Left ventricle myocardium inferior (tissue), 1 donor: ENCODE results near the gene VEGFA. TPM values are rescaled to one million over a fixed set of nuclear protein-coding genes. Genes with fewer than 3 reads are reported as not detected.

Source experiments
- DNase-seq: peaks from one replicate; pipeline ENCODE4 v3.0.0-alpha.2; 2020
- H3K27ac ChIP-seq: fragments of 200-600 bp; replicated peaks from 2 replicates; pipeline ENCODE4 v1.8.0; 2021
- H3K27me3 ChIP-seq: fragments of 200-600 bp; 2 replicates; pipeline ENCODE4 v1.8.0; 2021; ENCODE audit warnings: low read depth
- H3K36me3 ChIP-seq: fragments of 200-600 bp; 2 replicates; pipeline ENCODE4 v1.8.0; 2021
- H3K4me1 ChIP-seq: fragments of 200-600 bp; 2 replicates; pipeline ENCODE4 v1.8.0; 2021
- H3K4me3 ChIP-seq: fragments of 200-600 bp; 2 replicates; pipeline ENCODE4 v1.8.0; 2021; ENCODE audit warnings: mild to moderate bottlenecking, moderate library complexity
- H3K9me3 ChIP-seq: fragments of 200-600 bp; replicated peaks from 2 replicates; pipeline ENCODE4 v1.8.0; 2021
- intact Hi-C: fragments of 100-400 bp; cut with micrococcal nuclease; formaldehyde crosslinking; loops from one replicate; pipeline ENCODE4 v1.11.0; 2022
- total RNA-seq: library from RNA; stranded (reverse); fragmentation: NEBNext Ultra II Directional; extraction: Animal tissue kit (Norgen Biotek cat#: 25700); gene quantifications from one replicate; pipeline ENCODE4 v1.2.1, GENCODE V29; 2021
- TF ChIP-seq, protein P1 (sequence below): fragments of 200-600 bp; IDR thresholded peaks from 2 replicates; pipeline ENCODE4 v1.8.0; 2021; ENCODE audit warnings: antibody characterized with exemption, mild to moderate bottlenecking, borderline replicate concordance
- donor health status: DM: no; HTN: yes; CAD: no; lungs with severe emphysema.

VEGFA gene
- total RNA-seq, 1 donor from 2014 or later: 359 TPM

GRCh38 chr6:43779852-43780236, 9.8 kb downstream of the VEGFA start:
- TF ChIP-seq, protein P1, sequence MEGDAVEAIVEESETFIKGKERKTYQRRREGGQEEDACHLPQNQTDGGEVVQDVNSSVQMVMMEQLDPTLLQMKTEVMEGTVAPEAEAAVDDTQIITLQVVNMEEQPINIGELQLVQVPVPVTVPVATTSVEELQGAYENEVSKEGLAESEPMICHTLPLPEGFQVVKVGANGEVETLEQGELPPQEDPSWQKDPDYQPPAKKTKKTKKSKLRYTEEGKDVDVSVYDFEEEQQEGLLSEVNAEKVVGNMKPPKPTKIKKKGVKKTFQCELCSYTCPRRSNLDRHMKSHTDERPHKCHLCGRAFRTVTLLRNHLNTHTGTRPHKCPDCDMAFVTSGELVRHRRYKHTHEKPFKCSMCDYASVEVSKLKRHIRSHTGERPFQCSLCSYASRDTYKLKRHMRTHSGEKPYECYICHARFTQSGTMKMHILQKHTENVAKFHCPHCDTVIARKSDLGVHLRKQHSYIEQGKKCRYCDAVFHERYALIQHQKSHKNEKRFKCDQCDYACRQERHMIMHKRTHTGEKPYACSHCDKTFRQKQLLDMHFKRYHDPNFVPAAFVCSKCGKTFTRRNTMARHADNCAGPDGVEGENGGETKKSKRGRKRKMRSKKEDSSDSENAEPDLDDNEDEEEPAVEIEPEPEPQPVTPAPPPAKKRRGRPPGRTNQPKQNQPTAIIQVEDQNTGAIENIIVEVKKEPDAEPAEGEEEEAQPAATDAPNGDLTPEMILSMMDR: no peak
- H3K27me3 ChIP-seq: no peaks in the 10 kb centered on the region
- H3K27ac ChIP-seq: peak overlapping the region; percentile 98
- peaks cover 100% of the 10 kb centered on the region for H3K36me3 ChIP-seq
- intact Hi-C loops: no loop called here
- no peaks in the 10 kb centered on the region for H3K9me3 ChIP-seq
- no peak overlapping the region for H3K4me3 ChIP-seq
- peaks cover 97% of the 10 kb centered on the region for H3K4me1 ChIP-seq
- DNase-seq: no peak

GRCh38 chr6:43780293-43780692, 10.3 kb downstream of the VEGFA start:
- Histone ChIP-seq H3K4me3 (no peak overlapping the region), H3K27ac (peak overlapping the region; percentile 98), H3K4me1 (peaks cover 97% of the 10 kb centered on the region), H3K36me3 (peaks cover 100% of the 10 kb centered on the region), H3K27me3 (no peaks in the 10 kb centered on the region), H3K9me3 (no peaks in the 10 kb centered on the region)
- no peak for DNase-seq
- TF ChIP-seq, protein P1: no peak
- intact Hi-C loops: no loop called here

- Histone ChIP-seq H3K9me3 (no peaks in the 10 kb centered on the region), H3K27ac (peak overlapping the region; percentile 98), H3K27me3 (no peaks in the 10 kb centered on the region), H3K4me1 (peaks cover 91% of the 10 kb centered on the region), H3K36me3 (peaks cover 99% of the 10 kb centered on the region), H3K4me3 (no peak overlapping the region)
- no peak for DNase-seq
- TF ChIP-seq, protein P1: no peak
- intact Hi-C loops: no loop called here
Observed at GRCh38 chr6:43780941-43781928, 11.2 kb downstream of the VEGFA start.

DNA sequence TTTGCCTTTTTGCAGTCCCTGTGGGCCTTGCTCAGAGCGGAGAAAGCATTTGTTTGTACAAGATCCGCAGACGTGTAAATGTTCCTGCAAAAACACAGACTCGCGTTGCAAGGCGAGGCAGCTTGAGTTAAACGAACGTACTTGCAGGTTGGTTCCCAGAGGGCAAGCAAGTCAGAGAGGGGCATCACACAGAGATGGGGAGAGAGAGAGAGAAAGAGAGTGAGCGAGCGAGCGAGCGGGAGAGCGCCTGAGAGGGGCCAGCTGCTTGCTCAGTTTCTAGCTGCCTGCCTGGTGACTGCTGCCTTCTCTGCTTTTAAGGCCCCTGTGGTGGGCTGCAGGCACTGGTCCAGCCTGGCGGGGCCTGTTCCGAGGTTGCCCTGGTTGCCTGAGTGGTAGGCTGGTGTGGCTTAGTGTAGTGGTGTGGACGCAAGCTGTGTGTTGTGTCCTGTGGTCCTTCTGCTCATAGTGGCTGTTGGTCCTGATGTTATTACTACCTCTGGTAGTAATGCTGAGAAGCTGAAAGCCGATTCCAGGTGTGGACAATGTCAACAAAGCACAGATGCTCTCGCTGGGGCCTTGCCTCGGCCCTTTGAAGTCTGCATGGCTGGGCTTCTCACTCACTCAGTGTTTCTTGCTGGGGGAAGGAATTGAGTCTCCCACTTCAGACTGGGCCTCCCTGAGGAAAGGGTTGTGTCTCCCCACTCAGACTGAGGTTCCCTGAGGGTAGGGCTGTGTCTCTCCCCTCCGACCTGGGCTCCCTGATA, 12.1 kb downstream of the VEGFA start:
- TF ChIP-seq, protein P1: no peak
- Histone ChIP-seq H3K4me1 (peaks cover 89% of the 10 kb centered on the region), H3K9me3 (no peaks in the 10 kb centered on the region), H3K27me3 (no peaks in the 10 kb centered on the region), H3K4me3 (no peak overlapping the region), H3K36me3 (peaks cover 90% of the 10 kb centered on the region), H3K27ac (peak overlapping the region; percentile 98)
- intact Hi-C loops: no loop called here
- no peak for DNase-seq

GRCh38 chr6:43782764-43783513, 12.9 kb downstream of the VEGFA start:
- no peak overlapping the region for H3K4me3 ChIP-seq
- no peaks in the 10 kb centered on the region for H3K9me3 ChIP-seq
- peaks cover 81% of the 10 kb centered on the region for H3K4me1 ChIP-seq
- peak overlapping the region; percentile 43 for H3K27ac ChIP-seq
- TF ChIP-seq, protein P1: no peak
- no peaks in the 10 kb centered on the region for H3K27me3 ChIP-seq
- DNase-seq: no peak
- H3K36me3 ChIP-seq: peaks cover 82% of the 10 kb centered on the region
- intact Hi-C loops: no loop called here
